Astrocyte of the cerebellum (primary cell): ENCODE measurements around the gene OR2M4.
"Not testable (repeated sequence)": the region's sequence is repeated elsewhere in the genome, so short reads cannot be mapped to it uniquely, and the experiment has no call there.

ENCODE experiments used
- DNase-seq: peaks from one replicate; pipeline ENCODE4 v3.0.0-alpha.2; 2011; ENCODE audit warnings: low read depth
- H3K4me3 ChIP-seq: 2 replicates; pipeline ENCODE4 v1.5.1; 2011; ENCODE audit warnings: mild to moderate bottlenecking, low read depth, low read length, moderate library complexity
- in situ Hi-C: cut with HindIII; loops from 2 replicates; pipeline ENCODE4 v1.10.0; 2017; ENCODE audit warnings: low sequenced_read_pairs
- TF ChIP-seq, protein P1 (sequence below): IDR thresholded peaks from 2 replicates; pipeline ENCODE4 v1.5.1; 2012; ENCODE audit warnings: low read length, low read depth, moderate library complexity, mild to moderate bottlenecking; ENCODE audit errors: missing control alignments

The OR2M4 gene

DNA sequence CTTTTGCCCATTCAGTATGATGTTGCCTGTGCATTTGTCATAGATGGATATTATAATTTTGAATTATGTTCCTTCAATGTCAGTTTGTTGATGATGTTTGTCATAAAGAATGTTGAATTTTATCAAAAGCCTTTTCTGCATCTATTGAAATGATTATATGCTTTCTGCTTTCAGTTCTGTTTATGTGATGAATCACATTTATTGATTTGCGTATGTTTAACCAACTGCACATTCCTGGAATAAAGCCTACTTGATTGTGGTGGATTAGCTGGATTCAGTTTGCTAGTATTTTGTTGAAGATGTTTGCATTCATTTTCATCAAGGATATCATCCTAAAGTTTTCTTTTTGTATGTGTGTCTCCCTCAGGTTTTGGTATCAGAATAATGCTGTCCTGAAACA lies 5.7 kb upstream of the OR2M4 start:
- TF ChIP-seq, protein P1, sequence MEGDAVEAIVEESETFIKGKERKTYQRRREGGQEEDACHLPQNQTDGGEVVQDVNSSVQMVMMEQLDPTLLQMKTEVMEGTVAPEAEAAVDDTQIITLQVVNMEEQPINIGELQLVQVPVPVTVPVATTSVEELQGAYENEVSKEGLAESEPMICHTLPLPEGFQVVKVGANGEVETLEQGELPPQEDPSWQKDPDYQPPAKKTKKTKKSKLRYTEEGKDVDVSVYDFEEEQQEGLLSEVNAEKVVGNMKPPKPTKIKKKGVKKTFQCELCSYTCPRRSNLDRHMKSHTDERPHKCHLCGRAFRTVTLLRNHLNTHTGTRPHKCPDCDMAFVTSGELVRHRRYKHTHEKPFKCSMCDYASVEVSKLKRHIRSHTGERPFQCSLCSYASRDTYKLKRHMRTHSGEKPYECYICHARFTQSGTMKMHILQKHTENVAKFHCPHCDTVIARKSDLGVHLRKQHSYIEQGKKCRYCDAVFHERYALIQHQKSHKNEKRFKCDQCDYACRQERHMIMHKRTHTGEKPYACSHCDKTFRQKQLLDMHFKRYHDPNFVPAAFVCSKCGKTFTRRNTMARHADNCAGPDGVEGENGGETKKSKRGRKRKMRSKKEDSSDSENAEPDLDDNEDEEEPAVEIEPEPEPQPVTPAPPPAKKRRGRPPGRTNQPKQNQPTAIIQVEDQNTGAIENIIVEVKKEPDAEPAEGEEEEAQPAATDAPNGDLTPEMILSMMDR: no peak
- in situ Hi-C loops: no loop called here
- no peak for DNase-seq
- no peak overlapping the region for H3K4me3 ChIP-seq

DNA sequence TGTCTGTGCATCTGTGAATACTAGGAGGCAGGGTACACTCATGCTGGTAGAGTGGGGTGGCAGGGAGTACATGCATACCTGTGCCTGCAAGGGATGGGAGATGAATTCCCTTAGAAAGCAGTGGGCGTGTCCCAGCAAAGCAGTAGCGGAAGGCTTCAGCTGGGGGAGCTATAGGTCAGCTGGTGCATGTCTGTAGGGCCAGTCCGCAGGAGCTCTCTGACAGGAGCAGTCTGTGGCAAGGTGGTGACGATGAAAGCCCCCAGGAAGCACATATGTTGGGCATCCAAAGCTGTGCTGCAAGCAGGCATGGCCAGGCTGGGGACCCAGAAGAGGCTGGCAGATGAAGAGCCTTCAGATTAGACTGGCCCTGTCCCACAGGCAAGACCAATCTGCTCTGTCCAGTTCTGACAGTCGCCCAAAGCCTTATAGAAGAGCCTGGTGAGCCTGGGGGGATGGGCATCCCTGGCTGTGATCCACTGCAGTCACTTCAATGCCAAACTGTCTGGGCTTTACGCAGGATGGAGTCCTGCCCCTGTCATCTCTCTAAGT lies 1.8 kb upstream of the OR2M4 start:
- no peak overlapping the region for H3K4me3 ChIP-seq
- TF ChIP-seq, protein P1: no peak
- in situ Hi-C loops: no loop called here
- DNase-seq: no peak

DNA sequence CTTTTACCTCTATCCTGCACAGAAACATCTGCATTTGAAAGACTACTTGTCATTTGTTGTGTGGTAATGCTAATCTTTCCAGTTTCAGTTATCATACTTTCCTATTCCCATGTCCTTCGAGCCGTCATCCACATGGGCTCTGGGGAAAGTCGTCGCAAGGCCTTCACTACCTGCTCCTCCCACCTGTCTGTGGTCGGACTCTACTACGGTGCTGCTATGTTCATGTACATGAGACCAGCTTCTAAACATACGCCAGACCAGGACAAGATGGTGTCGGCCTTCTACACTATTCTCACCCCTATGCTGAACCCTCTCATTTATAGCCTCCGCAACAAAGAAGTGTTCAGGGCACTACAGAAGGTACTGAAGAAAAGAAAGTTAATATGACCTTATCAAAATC lies 8.3 kb downstream of the OR2M4 start:
- in situ Hi-C loops: no loop called here
- no peak overlapping the region for H3K4me3 ChIP-seq
- DNase-seq: no peak
- TF ChIP-seq, protein P1: no peak

DNA sequence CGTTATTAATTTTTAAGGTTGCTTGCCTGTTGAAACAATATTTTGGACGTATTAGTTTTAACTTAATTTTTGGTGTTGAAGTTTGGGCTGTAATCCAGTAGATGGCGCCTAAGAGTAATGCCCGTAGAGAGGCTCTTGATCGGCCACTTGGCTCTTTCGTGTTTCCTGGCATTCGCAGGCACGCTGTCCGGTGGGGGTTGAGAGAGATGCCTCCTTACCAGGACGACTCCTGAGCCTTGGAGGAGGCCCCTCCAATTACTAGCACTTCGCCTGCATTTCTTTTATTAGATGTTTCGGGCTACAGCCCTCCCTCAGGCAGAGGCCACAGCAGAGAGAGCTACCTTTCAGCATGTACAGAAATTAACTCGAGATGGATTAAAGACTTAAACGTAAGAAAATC lies 12.0 kb downstream of the OR2M4 start:
- TF ChIP-seq, protein P1: peak; percentile 53
- DNase-seq: no peak
- H3K4me3 ChIP-seq: no peak overlapping the region
- in situ Hi-C loops: no loop called here

DNA sequence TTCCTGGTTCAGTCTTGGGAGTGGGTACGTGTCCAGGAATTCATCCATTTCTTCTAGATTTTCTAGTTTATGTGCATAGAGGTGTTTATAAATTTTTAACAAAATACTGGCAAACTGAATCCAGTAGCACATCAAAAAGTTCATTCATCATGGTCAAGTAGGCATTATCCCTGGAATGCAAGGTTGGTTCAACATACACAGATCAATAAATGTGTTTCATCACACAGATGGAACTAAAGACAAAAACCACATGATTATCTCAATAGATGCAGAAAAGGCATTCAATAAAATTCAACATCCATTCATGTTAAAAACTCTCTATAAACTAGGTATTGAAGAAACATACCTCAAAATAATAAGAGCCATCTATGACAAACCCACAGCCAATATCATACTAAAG lies 28.1 kb downstream of the OR2M4 start:
- in situ Hi-C loops, H3K4me3 ChIP-seq, DNase-seq: not testable (repeated sequence)

DNA sequence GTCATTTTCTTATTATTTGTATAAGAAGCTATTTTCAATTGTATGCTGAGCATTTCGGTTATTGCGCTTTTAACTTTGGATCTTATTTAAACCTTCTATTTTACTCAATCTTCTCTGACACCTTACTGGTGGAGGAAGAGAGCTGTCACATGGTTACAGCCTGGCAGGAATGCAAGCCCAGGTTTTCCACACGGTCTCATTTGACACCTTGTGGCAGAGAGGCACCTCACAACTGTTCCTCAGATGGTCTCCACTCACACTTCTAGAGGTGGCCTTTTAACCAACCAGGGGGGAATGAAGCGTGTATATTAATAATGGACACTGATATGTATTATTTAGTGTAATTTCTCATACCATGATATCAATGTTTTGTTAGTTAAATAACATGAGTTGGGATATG lies 37.0 kb downstream of the OR2M4 start:
- no peak for DNase-seq
- in situ Hi-C loops: no loop called here
- TF ChIP-seq, protein P1: no peak
- no peak overlapping the region for H3K4me3 ChIP-seq

DNA sequence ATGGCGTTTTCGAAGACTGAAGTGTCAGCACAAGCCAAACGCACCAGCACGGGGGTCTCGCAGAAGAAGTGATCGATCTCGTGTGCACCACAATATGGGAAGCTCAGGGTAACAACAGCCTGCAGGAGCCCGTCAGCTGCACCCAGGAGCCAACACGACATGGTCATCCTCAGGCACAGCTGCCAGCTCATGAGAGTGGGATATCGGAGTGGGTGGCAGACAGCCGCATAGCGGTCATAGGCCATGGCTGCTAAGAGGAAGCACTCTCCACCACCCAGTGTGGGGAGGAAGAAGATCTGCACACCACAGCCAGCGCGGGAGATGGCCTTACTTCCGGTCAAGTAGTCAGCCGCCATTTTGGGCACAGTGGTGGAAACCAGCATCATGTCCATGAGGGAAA lies 42.0 kb downstream of the OR2M4 start:
- H3K4me3 ChIP-seq, in situ Hi-C loops, DNase-seq: not testable (repeated sequence)

DNA sequence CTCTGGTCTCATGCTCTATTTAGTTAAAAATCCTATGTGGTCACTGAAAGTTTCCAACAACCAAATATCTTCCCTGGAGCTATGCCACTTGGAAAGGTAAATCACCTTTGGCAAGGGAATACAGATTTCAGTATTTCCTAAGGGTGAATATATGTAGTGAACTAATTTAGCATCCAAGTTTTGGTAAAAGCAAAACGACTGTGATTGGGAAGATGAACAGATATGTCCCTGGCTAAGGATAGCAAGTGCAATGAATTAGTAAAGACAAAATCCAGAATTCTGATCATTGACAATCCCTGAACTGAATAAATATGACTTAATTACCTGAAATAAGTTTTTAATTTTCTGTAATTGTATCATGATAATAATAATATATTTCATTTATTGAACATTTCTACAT lies 46.7 kb downstream of the OR2M4 start, which contains the start of gene OR2T33:
Gene OR2T33 (minus strand): TSS at position 101 of the 400 bp plus-strand sequence. CDS start 4,162 bp downstream, outside the sequence.
- TF ChIP-seq, protein P1: no peak
- H3K4me3 ChIP-seq: no peak within 1 kb of the TSS
- in situ Hi-C loops: no loop called here
- DNase-seq: no peak
